ENCODE results near the gene TTC3. TPM values are rescaled to one million over a fixed set of nuclear protein-coding genes. Genes with fewer than 3 reads are reported as not detected.

Gene TTC3
- total and polyA plus RNA-seq, 2 experiments from 2014 or later = 146 to 196 TPM

DNA sequence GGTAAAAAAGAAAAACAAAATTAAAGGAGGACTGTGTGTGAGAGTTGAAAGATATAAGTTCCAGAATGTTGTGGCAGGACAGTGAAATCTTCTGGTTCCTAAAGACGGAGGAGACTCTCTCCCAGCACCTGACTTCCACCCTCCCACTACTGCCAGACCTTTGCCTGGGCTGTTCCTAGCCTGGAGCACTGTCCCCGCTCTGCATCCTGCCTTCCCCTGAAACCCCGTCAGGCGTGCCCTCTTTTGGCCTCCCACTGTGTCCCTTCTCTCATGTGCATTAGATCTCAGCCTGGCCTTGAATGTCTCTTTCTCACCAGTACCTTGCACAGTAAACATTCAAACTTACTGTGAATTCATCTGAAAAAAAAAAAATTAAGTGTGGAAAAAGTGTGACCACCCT, 120.0 kb downstream of the TTC3 start:
- Histone ChIP-seq H3K9me2 (replicated peaks; ENCODE audit: insufficient read depth) (no peaks in the 10 kb centered on the region), H3K79me2 (peaks cover 6% of the 10 kb centered on the region), H3K27me3 (no peaks in the 10 kb centered on the region), H3K27ac (no peak overlapping the region), H4K20me1 (ENCODE audit: insufficient read depth, poor library complexity, severe bottlenecking) (no peaks in the 10 kb centered on the region), H3K4me1 (ENCODE audit: insufficient read depth) (no peaks in the 10 kb centered on the region), H3K4me3 (no peak overlapping the region), H2AFZ (no peak overlapping the region), H3K4me2 (no peak overlapping the region), H3K9me3 (ENCODE audit: low read depth) (no peaks in the 10 kb centered on the region), H3K36me3 (replicated peaks; ENCODE audit: insufficient read depth, low read depth) (no peaks in the 10 kb centered on the region)
- 68% methylated on average over 4 of the region's 4 CpGs for WGBS (ENCODE audit: low lambda C conversion rate, missing lambda C conversion rate)
- no peak for TF ChIP-seq EZH2 (IDR thresholded peaks at IDR 0.05; ENCODE audit: borderline replicate concordance)
- TF ChIP-seq EZH2phosphoT487 (IDR thresholded peaks at IDR 0.05; ENCODE audit: low read depth, severe bottlenecking, unreplicated experiment) = no peak
- TF ChIP-seq CTCF (IDR thresholded peaks at IDR 0.05; ENCODE audit: poor library complexity) = no peak
- DNase-seq (ENCODE audit: low spot score) = no peak

DNA sequence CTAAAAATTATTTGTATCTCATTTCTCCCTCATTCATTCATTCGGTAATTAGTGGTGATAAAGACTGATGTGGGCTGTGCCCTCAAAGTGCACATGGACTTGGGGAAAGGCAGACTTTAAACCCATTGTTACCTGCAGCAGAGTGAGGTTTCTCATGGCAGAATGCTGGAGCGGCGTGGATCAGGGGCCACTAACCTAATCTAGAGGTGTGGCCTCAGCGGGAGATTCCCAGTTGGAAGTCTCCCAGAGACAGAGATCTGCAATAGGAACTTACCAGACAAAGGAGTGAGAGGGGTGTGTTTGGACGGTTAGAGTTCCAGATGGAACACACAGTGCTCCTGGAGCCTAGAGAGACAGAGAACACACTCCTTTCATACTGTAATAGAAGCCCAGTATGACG, 120.6 kb downstream of the TTC3 start:
- H4K20me1 ChIP-seq (ENCODE audit: insufficient read depth, poor library complexity, severe bottlenecking) = no peaks in the 10 kb centered on the region
- peaks cover 6% of the 10 kb centered on the region for H3K79me2 ChIP-seq
- H3K27me3 ChIP-seq = no peaks in the 10 kb centered on the region
- TF ChIP-seq EZH2phosphoT487 (IDR thresholded peaks at IDR 0.05; ENCODE audit: low read depth, severe bottlenecking, unreplicated experiment) (no peak), CTCF (IDR thresholded peaks at IDR 0.05; ENCODE audit: poor library complexity) (no peak), EZH2 (IDR thresholded peaks at IDR 0.05; ENCODE audit: borderline replicate concordance) (no peak)
- H3K4me3 ChIP-seq = no peak overlapping the region
- H3K27ac ChIP-seq = no peak overlapping the region
- H3K4me2 ChIP-seq = no peak overlapping the region
- no peaks in the 10 kb centered on the region for H3K4me1 ChIP-seq (ENCODE audit: insufficient read depth)
- H2AFZ ChIP-seq = no peak overlapping the region
- 96% methylated on average over 6 of the region's 6 CpGs for WGBS (ENCODE audit: low lambda C conversion rate, missing lambda C conversion rate)
- no peaks in the 10 kb centered on the region for H3K9me2 ChIP-seq (replicated peaks; ENCODE audit: insufficient read depth)
- H3K36me3 ChIP-seq (replicated peaks; ENCODE audit: insufficient read depth, low read depth) = no peaks in the 10 kb centered on the region
- H3K9me3 ChIP-seq (ENCODE audit: low read depth) = no peaks in the 10 kb centered on the region
- DNase-seq (ENCODE audit: low spot score) = no peak

GRCh38 chr21:37195059-37195458, 122.0 kb downstream of the TTC3 start:
- no peak overlapping the region for H3K4me3 ChIP-seq
- no peaks in the 10 kb centered on the region for H4K20me1 ChIP-seq (ENCODE audit: insufficient read depth, poor library complexity, severe bottlenecking)
- H2AFZ ChIP-seq = no peak overlapping the region
- WGBS (ENCODE audit: low lambda C conversion rate, missing lambda C conversion rate) = 96% methylated on average over 3 of the region's 3 CpGs
- H3K79me2 ChIP-seq = peaks cover 6% of the 10 kb centered on the region
- H3K9me2 ChIP-seq (replicated peaks; ENCODE audit: insufficient read depth) = no peaks in the 10 kb centered on the region
- DNase-seq (ENCODE audit: low spot score) = no peak
- no peak overlapping the region for H3K4me2 ChIP-seq
- no peaks in the 10 kb centered on the region for H3K9me3 ChIP-seq (ENCODE audit: low read depth)
- TF ChIP-seq CTCF (IDR thresholded peaks at IDR 0.05; ENCODE audit: poor library complexity) = no peak
- no peak for TF ChIP-seq EZH2phosphoT487 (IDR thresholded peaks at IDR 0.05; ENCODE audit: low read depth, severe bottlenecking, unreplicated experiment)
- no peak for TF ChIP-seq EZH2 (IDR thresholded peaks at IDR 0.05; ENCODE audit: borderline replicate concordance)
- H3K36me3 ChIP-seq (replicated peaks; ENCODE audit: insufficient read depth, low read depth) = no peaks in the 10 kb centered on the region
- H3K27ac ChIP-seq = no peak overlapping the region
- no peaks in the 10 kb centered on the region for H3K27me3 ChIP-seq
- H3K4me1 ChIP-seq (ENCODE audit: insufficient read depth) = no peaks in the 10 kb centered on the region

- H3K27me3 ChIP-seq = no peaks in the 10 kb centered on the region
- no peak for DNase-seq (ENCODE audit: low spot score)
- WGBS (ENCODE audit: low lambda C conversion rate, missing lambda C conversion rate) = 96% methylated on average over 15 of the region's 15 CpGs
These were observed 122.6 kb downstream of the TTC3 start for GRCh38 chr21:37195610-37196009.

More at GRCh38 chr21:37195610-37196009, 122.6 kb downstream of the TTC3 start:
- no peak overlapping the region for H3K4me2 ChIP-seq
- H3K9me2 ChIP-seq (replicated peaks; ENCODE audit: insufficient read depth) = no peaks in the 10 kb centered on the region
- no peak overlapping the region for H3K4me3 ChIP-seq
- no peak overlapping the region for H3K27ac ChIP-seq
- H3K36me3 ChIP-seq (replicated peaks; ENCODE audit: insufficient read depth, low read depth) = no peaks in the 10 kb centered on the region
- H2AFZ ChIP-seq = no peak overlapping the region
- TF ChIP-seq CTCF (IDR thresholded peaks at IDR 0.05; ENCODE audit: poor library complexity) = no peak
- no peak for TF ChIP-seq EZH2 (IDR thresholded peaks at IDR 0.05; ENCODE audit: borderline replicate concordance)
- TF ChIP-seq EZH2phosphoT487 (IDR thresholded peaks at IDR 0.05; ENCODE audit: low read depth, severe bottlenecking, unreplicated experiment) = no peak
- no peaks in the 10 kb centered on the region for H3K9me3 ChIP-seq (ENCODE audit: low read depth)
- H3K79me2 ChIP-seq = peaks cover 4% of the 10 kb centered on the region
- no peaks in the 10 kb centered on the region for H4K20me1 ChIP-seq (ENCODE audit: insufficient read depth, poor library complexity, severe bottlenecking)
- no peaks in the 10 kb centered on the region for H3K4me1 ChIP-seq (ENCODE audit: insufficient read depth)
